HG03575 (cell line): Measurements from ENCODE around the gene VANGL1.

Source experiments
- ATAC-seq: cut with Tn5 transposase; IDR thresholded peaks from one replicate; pipeline ENCODE4 v1.9.1; 2021; ENCODE audit not compliant: unreplicated experiment, insufficient number of reproducible peaks, low FRiP score; ENCODE audit errors: extremely low read depth

VANGL1 gene

DNA sequence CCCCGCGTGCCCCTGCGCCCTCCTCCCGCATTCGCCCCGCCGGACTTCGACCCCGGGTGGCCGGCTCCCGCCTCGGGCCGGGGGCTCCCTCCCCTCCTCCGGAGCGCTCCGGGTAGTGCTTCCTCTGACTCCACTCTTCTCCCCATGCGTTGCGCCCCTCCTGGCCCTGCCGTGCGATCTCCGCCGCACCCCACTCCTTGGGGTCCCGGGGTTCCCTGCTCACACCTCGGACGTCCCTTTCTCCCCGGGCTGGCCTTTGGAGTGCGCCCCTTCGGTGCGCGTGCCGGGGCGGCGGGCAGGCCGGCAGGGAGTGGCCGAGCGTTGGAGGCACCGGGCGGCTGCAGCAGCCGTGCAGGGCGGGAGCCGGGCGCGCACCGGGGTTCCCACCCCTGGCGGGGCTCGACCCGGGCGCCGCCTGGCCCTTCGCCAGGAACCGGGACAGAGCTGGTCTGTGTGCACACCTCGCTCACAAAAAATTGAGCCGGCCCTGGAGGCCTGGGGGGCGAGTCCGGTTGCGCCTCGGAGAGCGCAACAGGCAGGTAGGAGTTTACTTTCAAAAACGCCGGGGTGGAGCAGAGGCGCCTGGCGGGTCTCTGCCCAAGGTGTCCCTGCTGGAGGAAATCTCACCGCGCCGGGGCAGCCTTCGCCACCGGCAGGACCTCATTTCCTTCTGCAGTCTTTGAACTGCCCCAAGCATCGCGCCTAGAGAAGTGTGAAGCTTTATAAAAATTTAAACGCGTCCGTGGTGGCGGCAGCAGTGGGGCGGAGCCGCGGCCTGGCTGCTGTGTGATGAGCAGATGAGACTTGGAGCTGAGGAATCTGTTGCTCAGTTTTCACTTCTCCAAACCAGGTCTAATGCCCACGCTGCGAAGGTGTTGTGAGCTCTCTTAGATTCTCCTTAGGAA, 650 bp downstream of the VANGL1 start:
- ATAC-seq: no peak

DNA sequence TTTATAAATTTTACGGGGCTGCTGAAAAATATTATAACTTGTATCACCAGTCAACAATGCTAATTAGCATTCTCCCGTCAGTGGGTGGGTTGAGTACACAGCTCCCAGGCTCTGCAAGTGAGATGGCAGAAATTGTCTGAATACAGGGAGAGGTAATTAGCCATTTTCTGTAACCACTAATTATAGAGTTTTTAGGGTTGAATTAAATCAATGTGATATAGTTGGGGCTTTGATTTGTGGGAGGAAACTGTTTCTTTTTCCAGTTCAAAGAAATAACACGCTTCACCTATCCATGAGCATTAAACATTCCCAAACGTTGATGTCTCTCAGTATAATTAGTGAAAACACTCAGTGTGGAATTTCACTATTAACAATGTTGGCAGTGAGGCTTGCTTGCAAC, 1.5 kb downstream of the VANGL1 start:
- no peak for ATAC-seq

DNA sequence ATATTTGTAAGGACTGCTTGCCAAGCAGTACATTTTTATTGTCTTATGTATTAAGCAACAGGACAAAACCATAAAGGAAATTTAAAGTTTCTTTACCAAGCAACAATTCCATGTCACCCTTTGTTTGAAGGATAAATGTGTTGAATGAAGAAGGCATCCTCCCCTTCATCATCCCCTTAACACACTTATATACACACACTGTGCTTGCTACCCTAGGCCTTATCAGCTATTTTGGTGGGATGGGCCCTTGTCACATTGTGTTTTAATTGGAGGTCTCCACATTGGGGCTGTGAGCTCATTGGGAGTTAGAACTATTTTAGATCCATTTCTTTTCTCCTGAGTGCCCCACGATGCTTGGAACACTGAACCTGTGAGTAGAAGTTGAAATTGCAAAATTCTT, 1.9 kb downstream of the VANGL1 start:
- no peak for ATAC-seq

DNA sequence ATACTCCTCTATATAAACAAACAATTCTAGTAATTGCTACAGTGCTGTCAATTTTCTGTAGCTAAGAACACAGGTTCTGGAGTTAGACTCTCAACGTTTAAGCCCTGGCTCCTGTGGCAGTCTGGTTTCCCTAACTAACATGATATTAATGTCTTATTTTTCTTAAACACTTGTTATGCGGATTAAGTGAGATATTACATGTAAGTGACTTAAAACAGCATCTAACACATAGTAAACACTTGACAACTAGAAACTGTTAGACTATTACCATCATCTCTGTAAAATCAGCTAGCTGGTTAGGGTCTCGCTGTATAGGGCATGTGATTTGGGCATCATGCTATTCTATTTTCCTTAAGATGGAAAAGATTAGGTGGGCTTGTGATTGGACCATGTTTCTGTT, 2.3 kb downstream of the VANGL1 start:
- no peak for ATAC-seq

DNA sequence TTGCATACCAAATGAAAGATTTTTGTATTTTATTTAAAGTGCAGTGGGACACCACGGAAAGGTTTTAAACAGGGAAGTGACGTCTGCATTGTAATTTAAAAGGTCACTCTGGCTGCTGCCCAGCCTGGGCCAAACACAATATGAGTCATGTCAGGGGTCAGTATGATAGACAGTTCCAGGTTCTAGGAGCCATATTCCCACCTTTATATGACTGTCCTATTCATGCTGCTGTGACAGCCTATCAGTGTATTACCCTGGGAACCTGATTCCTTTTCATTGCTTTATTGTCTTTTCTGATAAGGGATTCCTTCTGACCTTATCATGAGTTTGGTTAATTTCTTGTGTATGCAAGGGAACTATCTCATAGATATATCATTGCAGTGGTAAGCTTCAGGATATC, 5.3 kb downstream of the VANGL1 start:
- no peak for ATAC-seq

DNA sequence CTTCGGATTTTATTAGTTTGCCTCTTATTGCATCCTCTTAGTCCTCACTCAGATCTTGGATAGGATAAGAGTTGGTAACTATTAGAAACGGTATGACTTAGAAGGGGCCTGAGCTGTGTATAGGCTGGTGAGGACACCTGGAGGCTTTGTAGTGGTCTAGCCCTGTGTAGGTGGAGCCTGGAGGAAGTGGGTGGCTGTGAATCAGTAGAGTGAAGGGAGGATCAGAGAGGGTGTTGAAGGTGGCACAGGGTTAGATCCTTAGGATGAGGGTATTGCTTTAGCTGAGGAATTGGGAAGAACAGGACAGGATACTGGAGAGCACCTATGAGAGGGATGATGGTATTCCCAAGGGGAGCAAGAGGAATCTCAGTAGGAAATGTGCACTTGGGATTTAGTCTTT, 5.7 kb downstream of the VANGL1 start:
- ATAC-seq: no peak

DNA sequence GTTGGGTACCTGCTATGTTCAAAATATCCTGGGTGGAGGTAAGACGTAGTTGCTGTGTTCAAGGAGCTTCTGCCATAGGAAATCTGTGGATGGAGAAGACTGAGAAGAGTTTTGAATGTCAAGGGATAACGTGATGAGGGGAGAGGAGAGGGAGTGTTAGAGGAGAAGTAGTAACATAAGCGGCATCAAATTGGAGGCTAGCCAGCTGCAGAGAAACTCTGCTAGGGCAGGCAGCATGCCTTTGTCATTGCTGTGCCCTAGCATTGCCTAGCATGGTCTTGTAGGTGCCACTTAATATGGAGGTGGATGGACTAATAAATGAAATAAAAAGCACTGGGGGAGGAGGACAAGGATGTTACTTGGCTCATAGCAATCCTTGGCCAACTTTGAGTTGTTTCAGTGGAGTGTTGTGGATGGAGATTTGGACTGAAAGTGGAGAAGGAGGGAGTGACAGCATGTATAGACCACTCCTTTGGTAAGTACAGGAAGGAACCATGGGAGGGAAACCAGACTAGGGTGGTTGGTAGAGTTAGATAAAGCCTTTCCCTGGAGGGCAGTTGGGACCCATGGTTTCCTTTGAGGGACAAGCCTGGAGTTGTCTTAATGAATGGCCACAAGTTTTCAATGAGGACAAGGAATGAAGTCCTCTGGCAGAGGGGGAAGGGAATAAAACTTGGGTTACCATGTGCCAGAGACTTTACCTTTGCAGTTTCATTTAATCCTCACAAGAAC, 6.3 kb downstream of the VANGL1 start:
- ATAC-seq: no peak

DNA sequence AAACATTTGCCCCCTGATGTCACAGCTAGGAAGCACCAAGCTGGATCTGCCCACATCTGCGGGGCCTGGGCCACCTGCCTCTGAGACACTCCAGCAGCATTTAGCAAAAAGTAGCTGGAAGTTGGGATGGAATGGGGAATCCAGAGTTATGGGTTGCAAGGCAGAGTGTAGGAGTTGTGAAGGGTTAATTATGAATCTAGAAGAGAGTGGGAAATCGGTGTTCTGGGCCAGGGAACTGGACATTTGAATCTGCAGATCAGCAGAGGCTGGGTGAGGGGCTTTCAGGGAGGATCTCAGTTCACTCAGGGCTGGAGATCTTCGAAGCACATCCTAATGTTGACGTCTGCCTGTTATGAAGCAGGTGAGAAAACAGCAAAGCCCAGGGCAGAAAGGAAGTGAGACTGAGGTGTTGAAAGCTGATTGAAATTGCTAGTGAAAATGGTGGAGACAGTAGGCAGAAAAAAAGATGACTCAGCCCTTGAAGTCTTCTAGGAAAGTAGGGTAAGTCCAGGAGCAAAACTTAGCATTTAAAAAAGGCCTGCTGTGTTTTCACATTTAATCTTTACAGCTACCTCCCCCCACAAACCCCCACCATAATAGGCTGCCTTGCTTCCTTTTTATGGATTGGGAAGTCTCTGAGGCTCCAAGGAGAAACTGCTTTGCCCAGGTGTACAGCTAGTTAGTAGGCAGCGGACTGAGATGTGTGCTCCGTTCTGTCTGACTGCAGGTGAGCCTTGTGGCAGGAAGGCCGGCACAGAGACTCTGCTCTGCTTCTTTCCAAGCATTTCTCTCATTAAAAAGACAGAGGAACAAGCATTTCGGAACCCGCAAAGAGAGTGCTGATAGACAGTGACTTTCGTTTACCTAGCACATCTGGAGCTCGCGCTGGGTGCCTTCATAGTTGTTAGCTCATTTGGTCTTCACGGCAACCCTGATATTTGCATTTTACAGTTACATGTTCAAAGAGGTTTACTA, 7.2 kb downstream of the VANGL1 start:
- peak; percentile 65 for ATAC-seq

DNA sequence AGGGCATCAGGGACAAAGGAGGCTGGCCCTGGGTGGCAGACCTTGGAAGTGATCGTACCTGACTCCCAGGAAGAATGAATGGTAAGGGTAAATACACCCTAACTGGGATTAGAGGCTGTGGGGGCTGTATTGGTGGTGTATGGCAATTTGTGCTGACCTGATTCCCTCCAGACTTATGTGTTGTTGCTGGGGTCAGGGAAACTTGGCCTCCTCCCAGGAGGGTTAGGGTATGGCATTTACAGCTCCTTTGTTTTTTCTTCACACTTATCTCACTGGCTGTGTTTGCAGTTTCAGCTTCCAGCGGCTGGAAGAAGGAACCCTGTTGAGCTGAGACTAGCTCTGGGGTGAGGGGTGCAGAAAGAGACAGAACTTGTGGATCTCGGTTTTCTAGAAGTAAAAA, 8.2 kb downstream of the VANGL1 start:
- ATAC-seq: no peak

DNA sequence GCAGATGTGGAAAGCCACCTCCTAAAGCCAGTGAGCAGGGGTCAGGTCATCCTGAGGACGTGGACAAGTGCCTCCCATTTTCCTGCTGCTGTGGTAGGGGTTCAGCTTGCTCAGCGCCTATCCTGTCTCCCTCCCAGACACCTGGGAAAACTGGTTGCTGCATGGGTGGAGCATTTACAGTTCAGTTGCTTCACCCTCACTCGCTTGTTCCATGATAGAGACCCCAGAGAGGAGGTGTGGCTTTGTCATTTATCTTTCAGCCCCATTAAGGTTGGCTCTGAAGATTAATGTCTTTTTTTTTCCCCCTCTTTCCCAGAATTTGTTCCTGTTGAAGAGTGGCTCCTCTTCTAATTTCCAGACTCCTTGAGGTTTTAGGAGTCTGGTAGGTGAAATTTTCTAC, 9.2 kb downstream of the VANGL1 start:
- ATAC-seq: no peak

DNA sequence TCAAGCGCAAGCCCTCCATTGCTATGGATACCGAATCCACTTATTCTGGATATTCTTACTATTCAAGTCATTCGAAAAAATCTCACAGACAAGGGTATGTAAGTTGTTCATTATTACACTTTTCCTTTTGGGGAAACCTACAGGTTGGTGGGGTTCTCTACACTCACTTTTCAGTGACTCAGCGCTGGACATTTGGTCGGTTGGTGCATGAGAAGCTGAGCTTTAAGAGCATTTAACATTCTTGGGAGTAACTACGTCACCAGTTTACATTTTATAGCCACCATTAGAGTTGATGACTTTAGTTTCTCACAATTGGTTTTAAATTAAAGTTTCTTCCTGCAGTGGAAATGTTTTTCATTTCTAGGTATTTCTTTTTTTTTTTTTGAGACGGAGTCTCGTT, 9.6 kb downstream of the VANGL1 start:
- ATAC-seq: no peak

DNA sequence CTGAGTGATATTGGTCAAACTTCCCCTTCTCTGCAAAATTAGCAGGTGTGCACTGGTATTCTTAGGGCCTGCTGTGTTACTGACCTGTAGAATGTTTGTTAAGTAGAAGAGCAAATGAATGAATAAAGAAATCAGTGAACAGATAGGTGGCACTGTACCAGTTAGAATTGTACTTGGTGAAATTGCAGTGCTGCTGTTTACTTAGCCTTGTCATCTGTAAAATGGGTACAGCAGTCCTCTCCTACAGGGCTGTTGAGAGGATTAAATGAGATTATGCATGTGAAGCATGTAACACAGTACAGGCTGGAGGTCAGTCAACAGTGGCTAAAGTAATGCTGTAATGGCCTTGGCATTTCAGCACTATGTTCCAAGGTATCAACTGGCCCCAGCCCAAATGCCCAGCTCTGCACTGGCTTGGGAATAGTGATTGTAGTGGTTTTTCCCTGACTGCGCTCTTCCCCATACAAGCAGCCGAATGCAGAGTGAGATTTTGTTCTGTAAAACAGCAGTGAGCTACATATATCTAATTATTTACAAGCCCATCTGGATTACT, 10.5 kb downstream of the VANGL1 start:
- no peak for ATAC-seq

DNA sequence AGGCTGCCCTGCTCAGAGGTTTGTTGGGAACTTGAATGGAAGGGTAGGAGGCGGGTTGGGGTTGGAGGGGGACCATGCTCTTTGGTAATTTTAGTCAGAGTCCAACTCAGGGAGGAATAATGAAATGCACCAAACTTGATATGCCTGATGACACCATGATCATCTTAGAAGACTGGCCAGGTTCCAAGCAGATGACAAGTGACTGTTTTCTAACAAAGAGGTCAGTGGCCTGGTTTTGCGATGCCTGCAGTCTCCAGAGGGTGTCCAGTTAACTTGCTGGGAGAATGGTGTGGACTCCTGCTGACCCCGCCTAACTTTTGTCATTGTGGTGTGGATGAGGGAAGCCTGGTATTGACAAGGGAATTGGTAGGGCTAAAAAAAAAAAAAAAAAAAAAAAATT, 12.4 kb downstream of the VANGL1 start:
- no peak for ATAC-seq

DNA sequence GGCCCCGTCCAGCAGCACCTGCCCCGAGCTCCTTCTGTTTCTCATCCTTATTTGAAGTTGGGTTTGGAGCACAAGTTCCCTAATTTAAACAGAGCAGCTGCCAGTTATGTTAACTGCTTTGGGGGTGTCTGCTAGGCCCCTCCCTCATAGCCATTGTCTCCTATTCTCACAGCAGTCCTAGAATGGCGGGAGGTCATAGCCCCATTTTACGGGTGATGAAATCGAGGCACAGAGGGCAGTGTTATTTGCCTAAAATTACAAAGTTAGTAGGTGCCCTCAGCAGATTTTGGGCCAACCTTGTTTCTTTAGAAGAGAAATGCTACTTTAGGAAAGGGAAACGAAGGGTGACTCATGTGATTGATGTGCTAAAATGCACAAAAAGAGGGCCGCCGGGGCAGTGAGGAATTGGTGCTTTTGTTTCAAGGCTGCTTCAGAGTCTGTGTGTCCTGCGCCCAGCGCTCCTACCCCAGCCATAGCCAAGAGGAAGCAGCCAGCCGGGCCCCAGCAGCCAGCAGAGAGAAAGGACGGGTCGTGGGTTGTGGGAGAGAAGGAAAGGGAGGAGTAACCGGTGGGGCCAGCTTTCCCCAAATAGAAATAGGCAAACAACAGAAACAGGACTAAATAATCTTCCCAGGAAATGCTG, 13.0 kb downstream of the VANGL1 start:
- ATAC-seq: no peak

DNA sequence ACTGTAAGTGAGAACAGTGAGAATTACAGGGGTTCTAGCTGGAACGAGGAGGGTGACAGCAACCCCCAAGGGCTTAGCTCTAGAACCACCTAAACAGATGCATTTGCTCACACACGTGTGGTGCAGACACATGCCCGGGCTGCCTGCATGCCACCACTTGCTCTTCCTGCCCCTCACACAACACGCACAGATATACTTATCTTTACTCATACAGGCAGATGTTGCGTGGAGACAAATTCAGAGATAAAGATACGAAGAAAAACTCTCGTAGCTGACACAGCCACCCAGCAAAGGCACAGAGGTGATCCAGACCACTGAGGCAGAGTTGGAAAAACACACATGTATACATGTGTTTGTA, 13.5 kb downstream of the VANGL1 start:
- ATAC-seq: no peak

DNA sequence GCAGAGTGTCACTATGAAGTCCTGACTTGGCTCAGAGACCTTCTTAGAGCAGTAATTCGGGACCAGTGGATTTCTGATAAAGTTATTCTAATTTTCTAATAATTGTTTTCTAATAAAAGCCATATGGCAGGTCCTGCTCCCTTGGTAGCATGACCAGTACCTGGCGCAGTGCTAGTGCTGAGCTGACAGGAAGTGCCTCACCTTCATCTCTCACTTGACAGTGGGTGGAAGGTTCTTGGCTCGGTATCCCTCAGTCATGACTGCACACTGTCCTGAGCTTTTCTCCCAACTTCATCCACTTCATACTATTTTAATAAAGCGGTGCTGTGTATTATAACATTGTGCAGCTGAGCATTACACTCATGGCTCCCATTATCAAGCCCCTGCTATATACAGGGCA, 14.1 kb downstream of the VANGL1 start:
- no peak for ATAC-seq

DNA sequence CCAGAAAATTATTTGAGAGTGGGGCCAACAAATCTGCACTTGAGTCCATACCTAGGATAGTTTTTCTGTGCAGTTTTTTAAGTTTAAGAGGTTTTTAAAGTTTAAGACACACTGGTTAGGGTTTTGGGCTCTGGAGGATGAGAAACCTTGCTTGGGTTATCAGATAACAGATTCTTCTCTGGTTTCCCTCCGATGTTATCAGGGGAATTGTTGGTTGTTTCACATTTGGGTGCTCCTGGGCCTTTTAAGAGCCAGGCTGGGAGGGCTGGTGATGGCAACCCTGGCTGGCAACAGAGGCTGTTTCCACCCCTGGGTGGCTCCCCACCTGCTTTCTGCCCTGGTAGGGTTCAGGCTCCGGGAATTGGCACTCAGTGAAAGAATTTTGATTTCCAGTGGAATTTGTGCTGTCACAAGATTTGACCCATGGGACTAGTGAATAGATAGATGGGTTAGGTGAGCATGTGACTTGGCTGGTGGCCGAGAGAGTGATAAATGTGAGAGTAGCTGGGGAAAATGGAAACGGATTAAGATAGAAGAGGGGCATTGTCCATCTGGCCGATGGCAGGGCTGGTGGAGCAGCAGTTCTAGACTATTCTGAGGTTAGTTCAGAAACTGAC, 14.8 kb downstream of the VANGL1 start:
- no peak for ATAC-seq

DNA sequence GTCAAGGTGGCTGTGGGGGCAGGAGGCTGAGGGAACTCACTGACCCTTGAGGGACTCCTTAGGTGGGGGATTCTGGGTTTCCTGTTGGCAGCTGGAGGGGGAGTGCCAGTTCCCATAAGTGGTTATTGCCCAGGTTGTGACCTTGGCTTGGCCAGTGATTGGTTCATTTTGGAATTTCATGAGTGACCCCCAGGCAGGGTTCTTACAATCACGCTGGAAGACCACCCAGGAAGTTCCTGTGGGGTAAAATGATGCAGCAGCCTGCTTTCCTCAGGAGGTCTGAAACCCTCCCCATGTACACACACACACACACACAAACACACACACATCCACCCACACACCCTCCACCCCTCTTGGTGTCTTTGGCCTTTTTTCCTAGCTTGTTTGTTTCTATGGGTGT, 16.9 kb downstream of the VANGL1 start:
- no peak for ATAC-seq
